SK-N-SH treated with all-trans-retinoic acid at 6 μM for 48 hours (cell line): ENCODE results near the gene SMAD3.
A peak's percentile ranks its signal among the peaks of the same experiment; 100 is the strongest.

ENCODE experiments used
- ATAC-seq: fragments of 200-7000 bp; cut with Tn5 transposase; 3 replicates; pipeline ENCODE4 v1.9.1; 2020; ENCODE audit warnings: mild to moderate bottlenecking, moderate library complexity
- BACH2 ChIP-seq: fragments of 250-450 bp; sonication (Bioruptor Pico); IDR thresholded peaks from 2 replicates; pipeline ENCODE4 v1.9.0; 2021; ENCODE audit warnings: mild to moderate bottlenecking, borderline replicate concordance
- CSDC2 ChIP-seq: fragments of 250-450 bp; sonication (Bioruptor Pico); IDR thresholded peaks from 2 replicates; pipeline ENCODE4 v1.5.0; 2020; ENCODE audit warnings: mild to moderate bottlenecking, moderate library complexity
- ESRRG ChIP-seq: fragments of 250-450 bp; sonication (Bioruptor Pico); IDR thresholded peaks from 2 replicates; pipeline ENCODE4 v1.6.1; 2021; ENCODE audit warnings: mild to moderate bottlenecking
- GLIS3 ChIP-seq: fragments of 250-450 bp; sonication (Bioruptor Pico); IDR thresholded peaks from 2 replicates; pipeline ENCODE4 v1.5.0; 2020; ENCODE audit warnings: mild to moderate bottlenecking, moderate library complexity
- ISL1 ChIP-seq: fragments of 250-450 bp; sonication (Bioruptor Pico); IDR thresholded peaks from 2 replicates; pipeline ENCODE4 v2.1.2; 2022; ENCODE audit warnings: mild to moderate bottlenecking, moderate library complexity
- OSR1 ChIP-seq: fragments of 250-450 bp; sonication (Bioruptor Pico); IDR thresholded peaks from 2 replicates; pipeline ENCODE4 v1.8.0; 2022; ENCODE audit warnings: moderate library complexity, mild to moderate bottlenecking, inconsistent platforms
- PPARA ChIP-seq: fragments of 250-450 bp; sonication (Bioruptor Pico); IDR thresholded peaks from 2 replicates; pipeline ENCODE4 v1.5.0; 2020; ENCODE audit warnings: mild to moderate bottlenecking, borderline replicate concordance
- RARB ChIP-seq: fragments of 250-450 bp; sonication (Bioruptor Pico); IDR thresholded peaks from 2 replicates; pipeline ENCODE4 v1.8.0; 2021; ENCODE audit warnings: mild to moderate bottlenecking, moderate library complexity
- SNAI2 ChIP-seq: fragments of 250-450 bp; sonication (Bioruptor Pico); IDR thresholded peaks from 2 replicates; pipeline ENCODE4 v1.5.0; 2020; ENCODE audit warnings: mild to moderate bottlenecking, moderate library complexity
- TCF4 ChIP-seq: fragments of 250-450 bp; sonication (Bioruptor Pico); IDR thresholded peaks from 2 replicates; pipeline ENCODE4 v1.8.0; 2021; ENCODE audit warnings: mild to moderate bottlenecking, moderate library complexity, borderline replicate concordance
- ZC3H10 ChIP-seq: fragments of 250-450 bp; sonication (Bioruptor Pico); IDR thresholded peaks from 2 replicates; pipeline ENCODE4 v1.5.1; 2021; ENCODE audit warnings: mild to moderate bottlenecking, moderate library complexity
- ZFP30 ChIP-seq: fragments of 450-650 bp; formaldehyde crosslinking; IDR thresholded peaks from 2 replicates; pipeline ENCODE4 v1.5.0; 2022; ENCODE audit warnings: mild to moderate bottlenecking, moderate library complexity
- ZNF565 ChIP-seq: fragments of 450-650 bp; formaldehyde crosslinking; conservative IDR thresholded peaks from 2 replicates; pipeline ENCODE4 v1.5.0; 2020; ENCODE audit warnings: low read depth, mild to moderate bottlenecking, moderate library complexity
- ZNF8 ChIP-seq: fragments of 450-650 bp; formaldehyde crosslinking; IDR thresholded peaks from 2 replicates; pipeline ENCODE4 v1.5.0; 2020; ENCODE audit warnings: mild to moderate bottlenecking, moderate library complexity
- TF ChIP-seq, protein P1 (sequence below): fragments of 250-450 bp; sonication (Bioruptor Pico); IDR thresholded peaks from 2 replicates; pipeline ENCODE4 v1.8.0; 2020; ENCODE audit warnings: mild to moderate bottlenecking, moderate library complexity, borderline replicate concordance
- TF ChIP-seq, protein P2 (sequence below): fragments of 250-450 bp; sonication (Bioruptor Pico); IDR thresholded peaks from 2 replicates; pipeline ENCODE4 v1.8.0; 2021; ENCODE audit warnings: low read depth, mild to moderate bottlenecking, moderate library complexity, borderline replicate concordance
- TF ChIP-seq, protein P3 (sequence below): fragments of 250-450 bp; sonication (Bioruptor Pico); IDR thresholded peaks from 2 replicates; pipeline ENCODE4 v1.5.1; 2020; ENCODE audit warnings: low read depth, mild to moderate bottlenecking, moderate library complexity
- TF ChIP-seq, protein P4 (sequence below): fragments of 250-450 bp; sonication (Bioruptor Pico); IDR thresholded peaks from 2 replicates; pipeline ENCODE4 v1.5.0; 2020; ENCODE audit warnings: mild to moderate bottlenecking, moderate library complexity
- TF ChIP-seq, protein P5 (sequence below): fragments of 250-450 bp; sonication (Bioruptor Pico); IDR thresholded peaks from 2 replicates; pipeline ENCODE4 v1.5.1; 2021; ENCODE audit warnings: mild to moderate bottlenecking, moderate library complexity

SMAD3 gene

DNA sequence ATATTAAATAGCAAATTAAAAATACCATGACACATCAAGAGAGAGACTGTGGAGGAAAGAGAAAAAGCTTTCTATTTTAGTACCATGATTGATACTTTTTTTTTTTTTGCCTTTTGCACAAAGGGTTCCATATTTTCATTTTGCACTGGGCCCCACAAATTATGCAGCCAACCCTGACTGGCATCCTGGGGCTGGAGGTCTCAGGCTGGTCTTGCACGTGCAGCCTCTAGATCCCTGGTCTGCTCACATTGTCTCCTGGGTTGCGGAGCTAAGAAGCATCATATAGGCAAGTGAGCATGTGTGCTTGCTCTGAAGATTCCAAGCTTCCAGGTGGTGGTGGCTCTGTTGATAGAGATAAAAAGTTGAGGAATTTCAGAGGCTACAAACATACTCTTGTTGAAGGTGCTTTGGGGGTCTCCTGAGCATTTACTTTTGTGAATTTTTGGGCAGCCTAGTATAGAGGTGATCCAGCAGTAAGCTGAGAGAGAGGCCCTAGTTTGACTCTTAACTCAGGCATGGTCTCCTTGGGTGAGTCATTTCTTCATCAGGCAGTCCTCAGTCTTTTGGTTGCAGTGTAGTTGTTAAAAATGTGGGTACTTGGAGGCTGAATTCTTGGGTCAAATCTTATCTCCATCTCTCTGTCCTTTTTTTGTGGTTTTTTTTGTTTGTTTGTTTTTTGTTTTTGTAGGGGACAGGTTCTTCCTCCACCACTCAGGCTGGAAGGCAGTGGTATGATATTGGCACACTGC lies 31.3 kb downstream of the SMAD3 start (continued):
- TF ChIP-seq GLIS3 (CRISPR knock-in tag) (no peak), ZNF8 (no peak), RARB (CRISPR knock-in tag) (no peak), ZNF565 (CRISPR knock-in tag) (no peak)

DNA sequence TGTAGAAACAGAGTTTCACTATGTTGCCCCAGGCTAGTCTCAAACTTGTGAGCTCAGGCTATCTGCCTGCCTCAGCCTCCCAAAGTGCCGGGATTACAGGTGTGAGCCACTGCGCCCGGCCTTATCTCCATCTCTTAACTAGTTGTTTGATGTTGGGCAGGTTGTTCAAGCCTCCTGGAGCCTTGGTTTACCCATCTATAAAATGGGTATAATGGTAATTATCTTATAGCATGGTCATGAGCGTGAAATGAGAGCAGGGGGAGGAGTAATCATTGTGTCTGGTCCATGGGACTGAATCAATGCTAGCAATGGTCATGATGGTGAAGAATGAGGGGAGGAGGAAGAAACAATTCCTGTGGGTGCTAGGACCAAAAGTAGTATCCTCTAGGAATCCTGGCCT lies 32.0 kb downstream of the SMAD3 start:
- TF ChIP-seq, protein P1, sequence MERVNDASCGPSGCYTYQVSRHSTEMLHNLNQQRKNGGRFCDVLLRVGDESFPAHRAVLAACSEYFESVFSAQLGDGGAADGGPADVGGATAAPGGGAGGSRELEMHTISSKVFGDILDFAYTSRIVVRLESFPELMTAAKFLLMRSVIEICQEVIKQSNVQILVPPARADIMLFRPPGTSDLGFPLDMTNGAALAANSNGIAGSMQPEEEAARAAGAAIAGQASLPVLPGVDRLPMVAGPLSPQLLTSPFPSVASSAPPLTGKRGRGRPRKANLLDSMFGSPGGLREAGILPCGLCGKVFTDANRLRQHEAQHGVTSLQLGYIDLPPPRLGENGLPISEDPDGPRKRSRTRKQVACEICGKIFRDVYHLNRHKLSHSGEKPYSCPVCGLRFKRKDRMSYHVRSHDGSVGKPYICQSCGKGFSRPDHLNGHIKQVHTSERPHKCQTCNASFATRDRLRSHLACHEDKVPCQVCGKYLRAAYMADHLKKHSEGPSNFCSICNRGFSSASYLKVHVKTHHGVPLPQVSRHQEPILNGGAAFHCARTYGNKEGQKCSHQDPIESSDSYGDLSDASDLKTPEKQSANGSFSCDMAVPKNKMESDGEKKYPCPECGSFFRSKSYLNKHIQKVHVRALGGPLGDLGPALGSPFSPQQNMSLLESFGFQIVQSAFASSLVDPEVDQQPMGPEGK (CRISPR knock-in tag): no peak
- TF ChIP-seq ISL1 (CRISPR knock-in tag): no peak
- TF ChIP-seq OSR1 (CRISPR knock-in tag): no peak
- TF ChIP-seq CSDC2: no peak
- TF ChIP-seq, protein P2, sequence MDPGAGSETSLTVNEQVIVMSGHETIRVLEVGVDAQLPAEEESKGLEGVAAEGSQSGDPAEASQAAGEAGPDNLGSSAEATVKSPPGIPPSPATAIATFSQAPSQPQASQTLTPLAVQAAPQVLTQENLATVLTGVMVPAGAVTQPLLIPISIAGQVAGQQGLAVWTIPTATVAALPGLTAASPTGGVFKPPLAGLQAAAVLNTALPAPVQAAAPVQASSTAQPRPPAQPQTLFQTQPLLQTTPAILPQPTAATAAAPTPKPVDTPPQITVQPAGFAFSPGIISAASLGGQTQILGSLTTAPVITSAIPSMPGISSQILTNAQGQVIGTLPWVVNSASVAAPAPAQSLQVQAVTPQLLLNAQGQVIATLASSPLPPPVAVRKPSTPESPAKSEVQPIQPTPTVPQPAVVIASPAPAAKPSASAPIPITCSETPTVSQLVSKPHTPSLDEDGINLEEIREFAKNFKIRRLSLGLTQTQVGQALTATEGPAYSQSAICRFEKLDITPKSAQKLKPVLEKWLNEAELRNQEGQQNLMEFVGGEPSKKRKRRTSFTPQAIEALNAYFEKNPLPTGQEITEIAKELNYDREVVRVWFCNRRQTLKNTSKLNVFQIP (CRISPR knock-in tag): no peak
- TF ChIP-seq ZC3H10 (CRISPR knock-in tag): no peak
- TF ChIP-seq, protein P3, sequence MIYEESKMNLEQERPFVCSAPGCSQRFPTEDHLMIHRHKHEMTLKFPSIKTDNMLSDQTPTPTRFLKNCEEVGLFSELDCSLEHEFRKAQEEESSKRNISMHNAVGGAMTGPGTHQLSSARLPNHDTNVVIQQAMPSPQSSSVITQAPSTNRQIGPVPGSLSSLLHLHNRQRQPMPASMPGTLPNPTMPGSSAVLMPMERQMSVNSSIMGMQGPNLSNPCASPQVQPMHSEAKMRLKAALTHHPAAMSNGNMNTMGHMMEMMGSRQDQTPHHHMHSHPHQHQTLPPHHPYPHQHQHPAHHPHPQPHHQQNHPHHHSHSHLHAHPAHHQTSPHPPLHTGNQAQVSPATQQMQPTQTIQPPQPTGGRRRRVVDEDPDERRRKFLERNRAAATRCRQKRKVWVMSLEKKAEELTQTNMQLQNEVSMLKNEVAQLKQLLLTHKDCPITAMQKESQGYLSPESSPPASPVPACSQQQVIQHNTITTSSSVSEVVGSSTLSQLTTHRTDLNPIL (CRISPR knock-in tag): no peak
- no peak for TF ChIP-seq ZNF565 (CRISPR knock-in tag)
- TF ChIP-seq ESRRG (CRISPR knock-in tag): no peak
- no peak for TF ChIP-seq ZNF8
- no peak for TF ChIP-seq RARB (CRISPR knock-in tag)
- no peak for TF ChIP-seq TCF4 (CRISPR knock-in tag)
- TF ChIP-seq PPARA (CRISPR knock-in tag): no peak
- TF ChIP-seq GLIS3 (CRISPR knock-in tag): no peak
- TF ChIP-seq BACH2 (CRISPR knock-in tag): no peak
- no peak for ATAC-seq

DNA sequence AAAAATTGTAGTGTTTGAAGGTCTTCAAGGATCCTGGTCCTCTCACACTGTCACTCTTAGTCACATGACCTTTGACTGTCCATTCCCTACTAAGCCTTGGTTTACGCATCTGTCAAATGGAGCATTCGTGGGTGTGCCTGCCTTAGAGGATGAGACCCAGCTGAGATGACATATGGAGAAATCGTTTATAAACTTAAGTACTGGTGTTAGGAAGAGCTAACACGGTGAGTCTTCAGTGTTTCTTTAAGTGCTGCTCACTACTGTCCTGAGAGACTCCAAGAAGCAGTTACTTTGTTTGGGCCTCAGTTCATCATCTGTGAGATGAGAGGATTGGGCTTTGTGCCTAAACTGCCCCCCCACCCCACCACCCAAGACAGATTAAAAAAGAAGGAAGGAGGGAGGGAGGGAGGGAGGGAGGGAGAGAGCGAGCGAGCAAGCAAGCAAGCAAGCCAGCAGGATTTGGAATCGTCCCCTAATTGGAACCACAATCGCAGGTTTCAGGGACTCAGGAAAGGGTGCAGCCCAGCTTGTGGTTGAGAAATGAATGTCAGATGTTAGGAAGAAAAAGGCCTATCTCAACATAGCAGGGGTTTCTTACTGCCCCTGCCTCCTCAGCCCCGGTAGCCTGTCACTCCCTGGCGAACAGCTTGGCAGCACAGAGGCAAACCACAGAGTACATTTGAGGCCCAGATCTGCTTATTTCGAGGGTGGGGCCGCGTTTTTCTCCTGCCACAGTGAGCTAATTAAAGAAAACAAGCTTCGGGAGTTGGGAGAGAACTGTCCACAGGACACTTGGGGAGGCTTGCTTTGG lies 32.7 kb downstream of the SMAD3 start:
- ATAC-seq: peak; percentile 79
- TF ChIP-seq, protein P4, sequence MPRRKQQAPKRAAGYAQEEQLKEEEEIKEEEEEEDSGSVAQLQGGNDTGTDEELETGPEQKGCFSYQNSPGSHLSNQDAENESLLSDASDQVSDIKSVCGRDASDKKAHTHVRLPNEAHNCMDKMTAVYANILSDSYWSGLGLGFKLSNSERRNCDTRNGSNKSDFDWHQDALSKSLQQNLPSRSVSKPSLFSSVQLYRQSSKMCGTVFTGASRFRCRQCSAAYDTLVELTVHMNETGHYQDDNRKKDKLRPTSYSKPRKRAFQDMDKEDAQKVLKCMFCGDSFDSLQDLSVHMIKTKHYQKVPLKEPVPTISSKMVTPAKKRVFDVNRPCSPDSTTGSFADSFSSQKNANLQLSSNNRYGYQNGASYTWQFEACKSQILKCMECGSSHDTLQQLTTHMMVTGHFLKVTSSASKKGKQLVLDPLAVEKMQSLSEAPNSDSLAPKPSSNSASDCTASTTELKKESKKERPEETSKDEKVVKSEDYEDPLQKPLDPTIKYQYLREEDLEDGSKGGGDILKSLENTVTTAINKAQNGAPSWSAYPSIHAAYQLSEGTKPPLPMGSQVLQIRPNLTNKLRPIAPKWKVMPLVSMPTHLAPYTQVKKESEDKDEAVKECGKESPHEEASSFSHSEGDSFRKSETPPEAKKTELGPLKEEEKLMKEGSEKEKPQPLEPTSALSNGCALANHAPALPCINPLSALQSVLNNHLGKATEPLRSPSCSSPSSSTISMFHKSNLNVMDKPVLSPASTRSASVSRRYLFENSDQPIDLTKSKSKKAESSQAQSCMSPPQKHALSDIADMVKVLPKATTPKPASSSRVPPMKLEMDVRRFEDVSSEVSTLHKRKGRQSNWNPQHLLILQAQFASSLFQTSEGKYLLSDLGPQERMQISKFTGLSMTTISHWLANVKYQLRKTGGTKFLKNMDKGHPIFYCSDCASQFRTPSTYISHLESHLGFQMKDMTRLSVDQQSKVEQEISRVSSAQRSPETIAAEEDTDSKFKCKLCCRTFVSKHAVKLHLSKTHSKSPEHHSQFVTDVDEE (CRISPR knock-in tag): no peak
- TF ChIP-seq SNAI2 (CRISPR knock-in tag): 0 out of 2 replicates have a peak, but pooled peaks have one; percentile 31
- TF ChIP-seq GLIS3 (CRISPR knock-in tag): no peak
- no peak for TF ChIP-seq ZFP30
- TF ChIP-seq, protein P5, sequence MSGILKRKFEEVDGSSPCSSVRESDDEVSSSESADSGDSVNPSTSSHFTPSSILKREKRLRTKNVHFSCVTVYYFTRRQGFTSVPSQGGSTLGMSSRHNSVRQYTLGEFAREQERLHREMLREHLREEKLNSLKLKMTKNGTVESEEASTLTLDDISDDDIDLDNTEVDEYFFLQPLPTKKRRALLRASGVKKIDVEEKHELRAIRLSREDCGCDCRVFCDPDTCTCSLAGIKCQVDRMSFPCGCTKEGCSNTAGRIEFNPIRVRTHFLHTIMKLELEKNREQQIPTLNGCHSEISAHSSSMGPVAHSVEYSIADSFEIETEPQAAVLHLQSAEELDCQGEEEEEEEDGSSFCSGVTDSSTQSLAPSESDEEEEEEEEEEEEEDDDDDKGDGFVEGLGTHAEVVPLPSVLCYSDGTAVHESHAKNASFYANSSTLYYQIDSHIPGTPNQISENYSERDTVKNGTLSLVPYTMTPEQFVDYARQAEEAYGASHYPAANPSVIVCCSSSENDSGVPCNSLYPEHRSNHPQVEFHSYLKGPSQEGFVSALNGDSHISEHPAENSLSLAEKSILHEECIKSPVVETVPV (CRISPR knock-in tag): no peak
- TF ChIP-seq, protein P2 (CRISPR knock-in tag): no peak
- no peak for TF ChIP-seq OSR1 (CRISPR knock-in tag)
